H9 (cell line): ENCODE data around the gene ARSI. TPM values are rescaled to one million over a fixed set of nuclear protein-coding genes. Genes with fewer than 3 reads are reported as not detected.

Experiments
- DNase-seq: peaks from one replicate; pipeline ENCODE4 v3.0.0-alpha.2; 2017
- H2AFZ ChIP-seq: one replicate; pipeline ENCODE4 v1.6.1; 2013; ENCODE audit warnings: mild to moderate bottlenecking, low read length, control low read depth, moderate library complexity
- H2AK5ac ChIP-seq: 2 replicates; pipeline ENCODE4 v1.6.1; 2013; ENCODE audit warnings: low read length, control low read depth, mixed read lengths; ENCODE audit not compliant: insufficient read length
- H2BK120ac ChIP-seq: one replicate; pipeline ENCODE4 v1.6.1; 2013; ENCODE audit warnings: low read depth, mild to moderate bottlenecking, low read length, control low read depth, inconsistent platforms; ENCODE audit not compliant: poor library complexity, severe bottlenecking
- H2BK12ac ChIP-seq: 2 replicates; pipeline ENCODE4 v1.6.1; 2013; ENCODE audit warnings: low read length, control low read depth, mixed read lengths, low read depth; ENCODE audit not compliant: insufficient read length
- H2BK15ac ChIP-seq: 2 replicates; pipeline ENCODE4 v1.6.1; 2013; ENCODE audit warnings: low read depth, low read length, control low read depth
- H2BK20ac ChIP-seq: one replicate; pipeline ENCODE4 v1.6.1; 2013; ENCODE audit warnings: low read depth, mild to moderate bottlenecking, low read length, control low read depth, inconsistent platforms; ENCODE audit not compliant: poor library complexity, severe bottlenecking
- H2BK5ac ChIP-seq: 2 replicates; pipeline ENCODE4 v1.6.1; 2013; ENCODE audit warnings: low read length, control low read depth, mixed read lengths; ENCODE audit not compliant: insufficient read length
- H3K14ac ChIP-seq: 2 replicates; pipeline ENCODE4 v1.6.1; 2013; ENCODE audit warnings: low read length, control low read depth; ENCODE audit not compliant: insufficient read depth
- H3K18ac ChIP-seq: 2 replicates; pipeline ENCODE4 v1.6.1; 2013; ENCODE audit warnings: low read depth, mild to moderate bottlenecking, mixed read lengths, low read length, control low read depth; ENCODE audit not compliant: insufficient read length
- H3K23ac ChIP-seq: 2 replicates; pipeline ENCODE4 v1.6.1; 2013; ENCODE audit warnings: low read length, control low read depth, mixed read lengths, low read depth; ENCODE audit not compliant: insufficient read length
- H3K23me2 ChIP-seq: 2 replicates; pipeline ENCODE4 v1.6.1; 2013; ENCODE audit warnings: low read depth, mild to moderate bottlenecking, mixed read lengths, low read length, control low read depth; ENCODE audit not compliant: insufficient read length, poor library complexity, severe bottlenecking
- H3K27ac ChIP-seq: 2 replicates; pipeline ENCODE4 v1.5.1; 2013; ENCODE audit warnings: low read length, control low read depth, mixed read lengths, low read depth; ENCODE audit not compliant: insufficient read length
- H3K27me3 ChIP-seq: 2 replicates; pipeline ENCODE4 v1.6.1; 2013; ENCODE audit warnings: low read length, control low read depth, inconsistent platforms; ENCODE audit not compliant: insufficient read depth
- H3K4ac ChIP-seq: 2 replicates; pipeline ENCODE4 v1.6.1; 2013; ENCODE audit warnings: low read depth, mild to moderate bottlenecking, control low read depth, inconsistent platforms, low read length, moderate library complexity
- H3K4me1 ChIP-seq: 2 replicates; pipeline ENCODE4 v1.6.1; 2013; ENCODE audit warnings: low read length, control low read depth, inconsistent platforms; ENCODE audit not compliant: insufficient read depth
- H3K4me2 ChIP-seq: 2 replicates; pipeline ENCODE4 v1.6.1; 2013; ENCODE audit warnings: low read length, control low read depth, mixed read lengths; ENCODE audit not compliant: insufficient read length, insufficient read depth
- H3K56ac ChIP-seq: 2 replicates; pipeline ENCODE4 v1.6.1; 2013; ENCODE audit warnings: low read depth, mild to moderate bottlenecking, mixed read lengths, low read length, control low read depth; ENCODE audit not compliant: insufficient read length
- H3K79me1 ChIP-seq: 2 replicates; pipeline ENCODE4 v1.6.1; 2013; ENCODE audit warnings: low read depth, mild to moderate bottlenecking, moderate library complexity, low read length, control low read depth, inconsistent platforms; ENCODE audit not compliant: insufficient read depth, poor library complexity, severe bottlenecking
- H3K79me2 ChIP-seq: 2 replicates; pipeline ENCODE4 v1.6.1; 2013; ENCODE audit warnings: low read length, control low read depth, inconsistent platforms; ENCODE audit not compliant: insufficient read depth
- H3K9ac ChIP-seq: 2 replicates; pipeline ENCODE4 v1.6.1; 2013; ENCODE audit warnings: low read length, control low read depth, mixed read lengths; ENCODE audit not compliant: insufficient read length; ENCODE audit errors: extremely low read depth
- H3K9me3 ChIP-seq: one replicate; pipeline ENCODE4 v1.6.1; 2013; ENCODE audit warnings: low read depth, low read length, inconsistent platforms; ENCODE audit not compliant: control insufficient read depth
- H3T11ph ChIP-seq: one replicate; pipeline ENCODE4 v1.6.1; 2013; ENCODE audit warnings: mild to moderate bottlenecking, low read length, control low read depth, inconsistent platforms
- H4K20me1 ChIP-seq: one replicate; pipeline ENCODE4 v1.6.1; 2013; ENCODE audit not compliant: control insufficient read depth, insufficient read length, insufficient read depth
- H4K5ac ChIP-seq: 2 replicates; pipeline ENCODE4 v1.6.1; 2013; ENCODE audit warnings: low read depth, mild to moderate bottlenecking, mixed read lengths, low read length, control low read depth; ENCODE audit not compliant: insufficient read length
- H4K8ac ChIP-seq: replicated peaks from 2 replicates; pipeline ENCODE4 v1.6.1; 2013; ENCODE audit warnings: low read length, control low read depth, mixed read lengths, low read depth; ENCODE audit not compliant: insufficient read length
- H4K91ac ChIP-seq: 2 replicates; pipeline ENCODE4 v1.6.1; 2013; ENCODE audit warnings: low read depth, mild to moderate bottlenecking, moderate library complexity, mixed read lengths, low read length, control low read depth; ENCODE audit not compliant: insufficient read length
- H3K27ac Mint-ChIP-seq, 3 experiments: 2 replicates in 2 of 3; 3 replicates in 1 of 3; pipeline ENCODE4 v1.8.0; 2020 to 2021; ENCODE audit warnings: mixed read lengths in 3 of 3, mild to moderate bottlenecking in 1 of 3, moderate library complexity in 1 of 3
- H3K27me3 Mint-ChIP-seq: 2 replicates; pipeline ENCODE4 v1.8.0; 2021; ENCODE audit warnings: low read depth, mild to moderate bottlenecking, moderate library complexity, mixed read lengths
- H3K36me3 Mint-ChIP-seq, 3 experiments: 2 replicates in 2 of 3; 3 replicates in 1 of 3; pipeline ENCODE4 v1.8.0; 2020 to 2021; ENCODE audit warnings: low read depth in 3 of 3, mixed read lengths in 3 of 3; ENCODE audit not compliant: insufficient read depth in 1 of 3
- H3K4me1 Mint-ChIP-seq, 2 experiments: 2 replicates each; pipeline ENCODE4 v1.8.0; 2020; ENCODE audit warnings: mixed read lengths in 2 of 2
- H3K4me3 Mint-ChIP-seq, 2 experiments: 2 replicates in 1 of 2; 3 replicates in 1 of 2; pipeline ENCODE4 v1.8.0; 2020 to 2021; ENCODE audit warnings: mild to moderate bottlenecking in 2 of 2, mixed read lengths in 2 of 2, moderate library complexity in 1 of 2
- H3K9me3 Mint-ChIP-seq, 2 experiments: 2 replicates in 1 of 2; 3 replicates in 1 of 2; pipeline ENCODE4 v1.8.0; 2020; ENCODE audit warnings: mild to moderate bottlenecking in 2 of 2, mixed read lengths in 2 of 2, moderate library complexity in 1 of 2
- CTCF ChIP-seq: fragments of 200-600 bp; sonication (generic); conservative IDR thresholded peaks from 3 replicates; pipeline ENCODE4 v1.8.0; 2021; ENCODE audit warnings: antibody characterized with exemption, mild to moderate bottlenecking
- WGBS: extraction: QIAGEN DNeasy Blood & Tissue Kit; methylation state at CpG from one replicate; pipeline ENCODE4 v1.1.7; 2013; ENCODE audit warnings: missing lambda C conversion rate, low lambda C conversion rate, mixed read lengths; ENCODE audit not compliant: insufficient read length; ENCODE audit errors: extremely low coverage; 5-methylcytosine and 5-hydroxymethylcytosine counted together
- total RNA-seq: library from RNA; stranded (reverse); gene quantifications from 2 replicates; pipeline ENCODE4 v1.2.1, GENCODE V29; 2021

Gene ARSI
- total RNA-seq, 1 experiment from 2014 or later, result 1.7 TPM

GRCh38 chr5:150263375-150263775 lies 39.3 kb downstream of the ARSI start:
- no peak overlapping the region for H2BK5ac ChIP-seq

More at GRCh38 chr5:150263375-150263775, 39.3 kb downstream of the ARSI start:
- H3K4ac ChIP-seq, result no peak overlapping the region
- 100% methylated on average over 4 of the region's 5 CpGs for WGBS
- H3K27ac ChIP-seq, result no peak overlapping the region
- H2BK20ac ChIP-seq, result no peak overlapping the region
- no peak overlapping the region for H2BK120ac ChIP-seq
- no peak overlapping the region for H3K56ac ChIP-seq
- peaks cover 8 to 15% of the 10 kb centered on the region in 2 experiments for H3K4me1 Mint-ChIP-seq
- H3K4me2 ChIP-seq, result no peak overlapping the region
- H3K9ac ChIP-seq, result no peak overlapping the region
- H3K9me3 Mint-ChIP-seq, result no peaks in the 10 kb centered on the region
- H3K4me3 Mint-ChIP-seq, result no peak overlapping the region; a peak in 1 of 5 replicates
- no peak overlapping the region for H3K27ac Mint-ChIP-seq
- TF ChIP-seq CTCF, result no peak
- H2BK15ac ChIP-seq, result no peak overlapping the region
- no peak overlapping the region for H2BK12ac ChIP-seq
- no peaks in the 10 kb centered on the region for H3K36me3 Mint-ChIP-seq
- H3K4me1 ChIP-seq, result no peaks in the 10 kb centered on the region
- no peaks in the 10 kb centered on the region for H3K27me3 ChIP-seq
- H3K79me2 ChIP-seq, result no peaks in the 10 kb centered on the region
- no peak overlapping the region for H4K91ac ChIP-seq
- no peak overlapping the region for H4K8ac ChIP-seq
- no peak overlapping the region for H4K5ac ChIP-seq
- DNase-seq, result no peak
- no peak overlapping the region for H3K18ac ChIP-seq
- H4K20me1 ChIP-seq, result no peaks in the 10 kb centered on the region
- H2AFZ ChIP-seq, result no peak overlapping the region
- H3K9me3 ChIP-seq, result no peaks in the 10 kb centered on the region
- peaks cover 9% of the 10 kb centered on the region for H3K27me3 Mint-ChIP-seq
- no peak overlapping the region for H3T11ph ChIP-seq
- no peaks in the 10 kb centered on the region for H3K79me1 ChIP-seq
- no peak overlapping the region for H3K14ac ChIP-seq
- no peak overlapping the region for H2AK5ac ChIP-seq
- H3K23ac ChIP-seq, result no peak overlapping the region
- H3K23me2 ChIP-seq, result no peaks in the 10 kb centered on the region
